HepG2 (cell line): ENCODE measurements around the gene SRP68. TPM values are rescaled to one million over a fixed set of nuclear protein-coding genes. Genes with fewer than 3 reads are reported as not detected.

Experiments
- CCAR2 ChIP-seq: fragments of 200-400 bp; formaldehyde crosslinking; optimal IDR thresholded peaks from 2 replicates; pipeline ENCODE3; 2018; ENCODE audit warnings: low read depth, mild to moderate bottlenecking, low read length, moderate library complexity
- CENPX ChIP-seq: sonication (generic); formaldehyde crosslinking; IDR thresholded peaks from 2 replicates; pipeline ENCODE4 v1.9.0; 2021; ENCODE audit warnings: mild to moderate bottlenecking, missing genetic modification reagents, moderate library complexity
- GABPB1 ChIP-seq: IDR thresholded peaks from 2 replicates; pipeline ENCODE4 v1.6.1; 2016; ENCODE audit warnings: mild to moderate bottlenecking, missing genetic modification reagents, moderate library complexity, missing compliant biosample characterization
- GTF3A ChIP-seq: sonication (generic); formaldehyde crosslinking; conservative IDR thresholded peaks from 2 replicates; pipeline ENCODE4 v1.4.0; 2020; ENCODE audit warnings: mild to moderate bottlenecking, missing genetic modification reagents
- HIVEP1 ChIP-seq: sonication (generic); formaldehyde crosslinking; IDR thresholded peaks from 2 replicates; pipeline ENCODE4 v1.4.0; 2020; ENCODE audit warnings: mild to moderate bottlenecking, missing genetic modification reagents
- HOXA5 ChIP-seq: sonication (generic); formaldehyde crosslinking; IDR thresholded peaks from 2 replicates; pipeline ENCODE4 v1.4.0; 2020; ENCODE audit warnings: missing genetic modification reagents
- JDP2 ChIP-seq: sonication (generic); formaldehyde crosslinking; IDR thresholded peaks from 2 replicates; pipeline ENCODE4 v1.8.1; 2022; ENCODE audit warnings: missing genetic modification reagents, borderline replicate concordance
- JUNB ChIP-seq: sonication (generic); formaldehyde crosslinking; IDR thresholded peaks from 2 replicates; pipeline ENCODE4 v1.8.0; 2022; ENCODE audit warnings: missing genetic modification reagents, mild to moderate bottlenecking, borderline replicate concordance
- KAT2B ChIP-seq: fragments of 150-350 bp; IDR thresholded peaks from 2 replicates; pipeline ENCODE4 v1.6.1; 2014; ENCODE audit warnings: low read depth, low read length, borderline replicate concordance
- MAZ ChIP-seq, 2 experiments: sonication (generic) in 1 of 2; formaldehyde crosslinking in 1 of 2; IDR thresholded peaks; 2 replicates each; pipeline versions ENCODE4 v1.5.0 to v1.6.1; 2012 to 2020; ENCODE audit warnings: low read depth in 2 of 2, mild to moderate bottlenecking in 2 of 2, borderline replicate concordance in 1 of 2, improper control_type of control experiment in 1 of 2, low read length in 1 of 2, missing genetic modification reagents in 1 of 2, moderate library complexity in 1 of 2
- MLLT10 ChIP-seq: sonication (generic); formaldehyde crosslinking; IDR thresholded peaks from 2 replicates; pipeline ENCODE4 v1.4.0; 2020; ENCODE audit warnings: missing genetic modification reagents
- NR3C1 ChIP-seq: sonication (generic); formaldehyde crosslinking; IDR thresholded peaks from 2 replicates; pipeline ENCODE4 v1.4.0; 2020; ENCODE audit warnings: missing genetic modification reagents
- PBX3 ChIP-seq: sonication (generic); formaldehyde crosslinking; IDR thresholded peaks from 2 replicates; pipeline ENCODE4 v1.8.1; 2023; ENCODE audit warnings: missing genetic modification reagents, inconsistent platforms, borderline replicate concordance
- POLR2AphosphoS2 ChIP-seq: IDR thresholded peaks from 2 replicates; pipeline ENCODE4 v1.6.1; 2011; ENCODE audit warnings: low read depth, low read length, improper control_type of control experiment
- SAP130 ChIP-seq: IDR thresholded peaks from 2 replicates; pipeline ENCODE4 v1.6.1; 2016; ENCODE audit warnings: low read depth
- SATB2 ChIP-seq: sonication (generic); formaldehyde crosslinking; IDR thresholded peaks from 2 replicates; pipeline ENCODE4 v1.5.0; 2020; ENCODE audit warnings: missing genetic modification reagents
- ZNF138 ChIP-seq: sonication (generic); formaldehyde crosslinking; IDR thresholded peaks from 2 replicates; pipeline ENCODE4 v1.5.0; 2020; ENCODE audit warnings: mild to moderate bottlenecking, low read depth, missing genetic modification reagents
- ZNF256 ChIP-seq: sonication (generic); formaldehyde crosslinking; conservative IDR thresholded peaks from 2 replicates; pipeline ENCODE4 v1.4.0; 2020; ENCODE audit warnings: missing genetic modification reagents
- ZNF484 ChIP-seq: sonication (generic); formaldehyde crosslinking; IDR thresholded peaks from 2 replicates; pipeline ENCODE4 v1.5.1; 2020; ENCODE audit warnings: mild to moderate bottlenecking, low read depth, missing genetic modification reagents, borderline replicate concordance
- ZNF672 ChIP-seq: sonication (generic); formaldehyde crosslinking; IDR thresholded peaks from 2 replicates; pipeline ENCODE4 v1.8.1; 2022; ENCODE audit warnings: missing genetic modification reagents
- polyA plus RNA-seq, 8 experiments: library from polyadenylated mRNA; depleted of rRNA in 3 of 8; stranded (reverse) in 7 of 8; unstranded in 1 of 8; fragments of >200 nt; fragmentation: Illumina TruSeq in 4 of 8; extraction: Trizol in 4 of 8; gene quantifications; 2 replicates each; pipeline versions ENCODE4 v1.2.1 to v1.2.3, GENCODE V29; 2011 to 2016; ENCODE audit warnings: low read depth in 4 of 8, missing spikeins in 1 of 8, mixed read lengths in 1 of 8; ENCODE audit not compliant: insufficient read depth in 1 of 8
- total RNA-seq, 5 experiments: library from RNA; depleted of rRNA; stranded (reverse); fragments of >200 nt; fragmentation: Illumina TruSeq; extraction: Trizol; gene quantifications; 2 replicates each; pipeline ENCODE4 v1.2.3, GENCODE V29; 2016; ENCODE audit warnings: low read depth in 1 of 5
- TF ChIP-seq, protein P1 (sequence below): IDR thresholded peaks from 2 replicates; pipeline ENCODE4 v1.6.1; 2018; ENCODE audit warnings: missing genetic modification reagents, mild to moderate bottlenecking, missing compliant biosample characterization
- TF ChIP-seq, protein P2 (sequence below): IDR thresholded peaks from 2 replicates; pipeline ENCODE4 v1.6.1; 2012; ENCODE audit warnings: low read length, improper control_type of control experiment
- TF ChIP-seq, protein P3 (sequence below): sonication (generic); formaldehyde crosslinking; IDR thresholded peaks from 2 replicates; pipeline ENCODE4 v1.4.0; 2020; ENCODE audit warnings: mild to moderate bottlenecking, missing genetic modification reagents
- TF ChIP-seq, protein P4 (sequence below): sonication (generic); formaldehyde crosslinking; IDR thresholded peaks from 2 replicates; pipeline ENCODE4 v1.4.0; 2020; ENCODE audit warnings: mild to moderate bottlenecking, missing genetic modification reagents

SRP68 gene
- total and polyA plus RNA-seq, 2 of the 13 experiments (the other 11 are each of a cell fraction or from before 2014, with no cell fraction given) = 39.8 to 74.3 TPM

- TF ChIP-seq, protein P1, sequence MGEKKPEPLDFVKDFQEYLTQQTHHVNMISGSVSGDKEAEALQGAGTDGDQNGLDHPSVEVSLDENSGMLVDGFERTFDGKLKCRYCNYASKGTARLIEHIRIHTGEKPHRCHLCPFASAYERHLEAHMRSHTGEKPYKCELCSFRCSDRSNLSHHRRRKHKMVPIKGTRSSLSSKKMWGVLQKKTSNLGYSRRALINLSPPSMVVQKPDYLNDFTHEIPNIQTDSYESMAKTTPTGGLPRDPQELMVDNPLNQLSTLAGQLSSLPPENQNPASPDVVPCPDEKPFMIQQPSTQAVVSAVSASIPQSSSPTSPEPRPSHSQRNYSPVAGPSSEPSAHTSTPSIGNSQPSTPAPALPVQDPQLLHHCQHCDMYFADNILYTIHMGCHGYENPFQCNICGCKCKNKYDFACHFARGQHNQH = peak; percentile 47; the same call in 1 of the 2 replicates
- TF ChIP-seq CENPX (CRISPR knock-in tag) = no peak
- no peak for TF ChIP-seq KAT2B
- no peak for TF ChIP-seq POLR2AphosphoS2
- no peak for TF ChIP-seq JDP2 (CRISPR knock-in tag)
- peak; percentile 57; the same call in 1 of the 2 replicates for TF ChIP-seq ZNF256
- no peak for TF ChIP-seq JUNB (CRISPR knock-in tag)
- TF ChIP-seq, protein P2, sequence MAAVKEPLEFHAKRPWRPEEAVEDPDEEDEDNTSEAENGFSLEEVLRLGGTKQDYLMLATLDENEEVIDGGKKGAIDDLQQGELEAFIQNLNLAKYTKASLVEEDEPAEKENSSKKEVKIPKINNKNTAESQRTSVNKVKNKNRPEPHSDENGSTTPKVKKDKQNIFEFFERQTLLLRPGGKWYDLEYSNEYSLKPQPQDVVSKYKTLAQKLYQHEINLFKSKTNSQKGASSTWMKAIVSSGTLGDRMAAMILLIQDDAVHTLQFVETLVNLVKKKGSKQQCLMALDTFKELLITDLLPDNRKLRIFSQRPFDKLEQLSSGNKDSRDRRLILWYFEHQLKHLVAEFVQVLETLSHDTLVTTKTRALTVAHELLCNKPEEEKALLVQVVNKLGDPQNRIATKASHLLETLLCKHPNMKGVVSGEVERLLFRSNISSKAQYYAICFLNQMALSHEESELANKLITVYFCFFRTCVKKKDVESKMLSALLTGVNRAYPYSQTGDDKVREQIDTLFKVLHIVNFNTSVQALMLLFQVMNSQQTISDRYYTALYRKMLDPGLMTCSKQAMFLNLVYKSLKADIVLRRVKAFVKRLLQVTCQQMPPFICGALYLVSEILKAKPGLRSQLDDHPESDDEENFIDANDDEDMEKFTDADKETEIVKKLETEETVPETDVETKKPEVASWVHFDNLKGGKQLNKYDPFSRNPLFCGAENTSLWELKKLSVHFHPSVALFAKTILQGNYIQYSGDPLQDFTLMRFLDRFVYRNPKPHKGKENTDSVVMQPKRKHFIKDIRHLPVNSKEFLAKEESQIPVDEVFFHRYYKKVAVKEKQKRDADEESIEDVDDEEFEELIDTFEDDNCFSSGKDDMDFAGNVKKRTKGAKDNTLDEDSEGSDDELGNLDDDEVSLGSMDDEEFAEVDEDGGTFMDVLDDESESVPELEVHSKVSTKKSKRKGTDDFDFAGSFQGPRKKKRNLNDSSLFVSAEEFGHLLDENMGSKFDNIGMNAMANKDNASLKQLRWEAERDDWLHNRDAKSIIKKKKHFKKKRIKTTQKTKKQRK = no peak
- TF ChIP-seq NR3C1 = no peak
- TF ChIP-seq GABPB1 (CRISPR knock-in tag) = 0 out of 2 replicates have a peak, but pooled peaks have one; percentile 13
- TF ChIP-seq ZNF672 = no peak
- no peak for TF ChIP-seq ZNF484 (CRISPR knock-in tag)
- no peak for TF ChIP-seq ZNF138 (CRISPR knock-in tag)
- no peak for TF ChIP-seq CCAR2
- TF ChIP-seq, protein P3, sequence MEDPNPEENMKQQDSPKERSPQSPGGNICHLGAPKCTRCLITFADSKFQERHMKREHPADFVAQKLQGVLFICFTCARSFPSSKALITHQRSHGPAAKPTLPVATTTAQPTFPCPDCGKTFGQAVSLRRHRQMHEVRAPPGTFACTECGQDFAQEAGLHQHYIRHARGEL (CRISPR knock-in tag) = no peak
- TF ChIP-seq SATB2 = no peak
- no peak for TF ChIP-seq MAZ (IDR thresholded peaks at IDR 0.05; ENCODE audit: borderline replicate concordance, low read depth, low read length)
- TF ChIP-seq MAZ (CRISPR knock-in tag; IDR thresholded peaks at IDR 0.05; ENCODE audit: low read depth) = no peak
- TF ChIP-seq MLLT10 = no peak
- peak; percentile 66; the same call in 1 of the 2 replicates for TF ChIP-seq HOXA5 (CRISPR knock-in tag)
- TF ChIP-seq, protein P4, sequence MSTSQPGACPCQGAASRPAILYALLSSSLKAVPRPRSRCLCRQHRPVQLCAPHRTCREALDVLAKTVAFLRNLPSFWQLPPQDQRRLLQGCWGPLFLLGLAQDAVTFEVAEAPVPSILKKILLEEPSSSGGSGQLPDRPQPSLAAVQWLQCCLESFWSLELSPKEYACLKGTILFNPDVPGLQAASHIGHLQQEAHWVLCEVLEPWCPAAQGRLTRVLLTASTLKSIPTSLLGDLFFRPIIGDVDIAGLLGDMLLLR (CRISPR knock-in tag) = peak; percentile 32; the same call in 1 of the 2 replicates
- TF ChIP-seq SAP130 = peak; percentile 58; the same call in 1 of the 2 replicates
- no peak for TF ChIP-seq HIVEP1 (CRISPR knock-in tag)
- TF ChIP-seq PBX3 = 0 out of 2 replicates have a peak, but pooled peaks have one; percentile 72
- no peak for TF ChIP-seq GTF3A (CRISPR knock-in tag)
These were observed 40.1 kb downstream of the SRP68 start (continued) for GRCh38 chr17:76032073-76032779.
